ENCODE data around the gene SYCE3. TPM values are rescaled to one million over a fixed set of nuclear protein-coding genes. Genes with fewer than 3 reads are reported as not detected.

The SYCE3 gene
- total and polyA plus RNA-seq, 9 donors = not detected

DNA sequence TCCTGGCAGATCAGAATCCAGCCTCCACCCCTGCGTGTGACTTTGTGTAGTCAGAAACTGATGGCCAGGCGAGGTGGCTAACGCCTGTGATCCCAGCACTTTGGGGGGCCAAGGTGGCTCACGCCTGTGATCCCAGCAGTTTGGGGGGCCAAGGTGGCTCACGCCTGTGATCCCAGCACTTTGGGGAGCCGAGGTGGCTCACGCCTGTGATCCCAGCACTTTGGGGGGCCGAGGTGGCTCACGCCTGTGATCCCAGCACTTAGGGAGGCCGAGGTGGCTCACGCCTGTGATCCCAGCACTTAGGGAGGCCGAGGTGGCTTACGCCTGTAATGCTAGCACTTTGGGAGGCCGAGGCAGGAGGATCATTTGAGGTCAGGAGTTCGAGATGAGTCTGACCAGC lies 49.5 kb downstream of the SYCE3 start:
- no peaks in the 10 kb centered on the region for H3K9me3 ChIP-seq (replicated peaks; ENCODE audit: control insufficient read depth, low read depth, low read length)
- 92% methylated on average over 14 of the region's 15 CpGs for WGBS (ENCODE audit: insufficient coverage)
- H3K36me3 ChIP-seq (ENCODE audit: control insufficient read depth, insufficient read depth, low read length) = peaks cover 38% of the 10 kb centered on the region
- no peaks in the 10 kb centered on the region for H3K27me3 ChIP-seq (ENCODE audit: control insufficient read depth, insufficient read depth, low read length)
- no peak for DNase-seq
- peaks cover 10% of the 10 kb centered on the region for H3K4me1 ChIP-seq (ENCODE audit: control insufficient read depth, insufficient read depth, low read length)
- no peak overlapping the region for H3K4me3 ChIP-seq (ENCODE audit: low read length)
- no peak overlapping the region for H3K27ac ChIP-seq (ENCODE audit: low read length)

GRCh38 chr22:50508897-50509296 lies 53.8 kb downstream of the SYCE3 start:
- peaks cover 32% of the 10 kb centered on the region for H3K36me3 ChIP-seq (ENCODE audit: control insufficient read depth, insufficient read depth, low read length)
- WGBS (ENCODE audit: insufficient coverage) = 0% methylated on average over 1 of the region's 3 CpGs

GRCh38 chr22:50507991-50508884 lies 54.5 kb downstream of the SYCE3 start, which contains the start of gene NCAPH2:
Gene NCAPH2 (plus strand): TSS chr22:50508224. CDS start chr22:50508338, 114 bp downstream.
- Histone ChIP-seq H3K27ac (ENCODE audit: low read length) (peak within 1 kb of the TSS; percentile 96), H3K4me3 (ENCODE audit: low read length) (peak within 1 kb of the TSS; percentile 83), H3K36me3 (ENCODE audit: control insufficient read depth, insufficient read depth, low read length) (peaks cover 32% of the 10 kb centered on the region), H3K9me3 (replicated peaks; ENCODE audit: control insufficient read depth, low read depth, low read length) (no peaks in the 10 kb centered on the region), H3K4me1 (ENCODE audit: control insufficient read depth, insufficient read depth, low read length) (peaks cover 25% of the 10 kb centered on the region), H3K27me3 (ENCODE audit: control insufficient read depth, insufficient read depth, low read length) (no peaks in the 10 kb centered on the region)
- DNase-seq = peak; percentile 99
- WGBS (ENCODE audit: insufficient coverage) = 1% methylated on average over 47 of the region's 76 CpGs

More at GRCh38 chr22:50508897-50509296, 53.8 kb downstream of the SYCE3 start:
- H3K4me1 ChIP-seq (ENCODE audit: control insufficient read depth, insufficient read depth, low read length) = peaks cover 25% of the 10 kb centered on the region
- H3K4me3 ChIP-seq (ENCODE audit: low read length) = peak overlapping the region; percentile 79
- DNase-seq = no peak
- H3K9me3 ChIP-seq (replicated peaks; ENCODE audit: control insufficient read depth, low read depth, low read length) = no peaks in the 10 kb centered on the region
- peak overlapping the region; percentile 96 for H3K27ac ChIP-seq (ENCODE audit: low read length)
- no peaks in the 10 kb centered on the region for H3K27me3 ChIP-seq (ENCODE audit: control insufficient read depth, insufficient read depth, low read length)

- Histone ChIP-seq H3K4me3 (ENCODE audit: low read length) (peak within 1 kb of the TSS; percentile 83), H3K27me3 (ENCODE audit: control insufficient read depth, insufficient read depth, low read length) (no peaks in the 10 kb centered on the region), H3K36me3 (ENCODE audit: control insufficient read depth, insufficient read depth, low read length) (peaks cover 30% of the 10 kb centered on the region), H3K9me3 (replicated peaks; ENCODE audit: control insufficient read depth, low read depth, low read length) (no peaks in the 10 kb centered on the region), H3K4me1 (ENCODE audit: control insufficient read depth, insufficient read depth, low read length) (peaks cover 25% of the 10 kb centered on the region), H3K27ac (ENCODE audit: low read length) (peak within 1 kb of the TSS; percentile 96)
- WGBS (ENCODE audit: insufficient coverage) = 0% methylated on average over 20 of the region's 62 CpGs
- DNase-seq = no peak
Measured at GRCh38 chr22:50507421-50507990, 55.2 kb downstream of the SYCE3 start, which contains the start of gene LMF2. Gene LMF2 (minus strand): TSS chr22:50507702. CDS start chr22:50507675, 27 bp downstream.

GRCh38 chr22:50506611-50507420 lies 55.9 kb downstream of the SYCE3 start:
- peaks cover 30% of the 10 kb centered on the region for H3K36me3 ChIP-seq (ENCODE audit: control insufficient read depth, insufficient read depth, low read length)
- DNase-seq = peak; percentile 42
- H3K4me1 ChIP-seq (ENCODE audit: control insufficient read depth, insufficient read depth, low read length) = peaks cover 25% of the 10 kb centered on the region
- peak overlapping the region; percentile 78 for H3K27ac ChIP-seq (ENCODE audit: low read length)
- no peaks in the 10 kb centered on the region for H3K9me3 ChIP-seq (replicated peaks; ENCODE audit: control insufficient read depth, low read depth, low read length)
- H3K27me3 ChIP-seq (ENCODE audit: control insufficient read depth, insufficient read depth, low read length) = no peaks in the 10 kb centered on the region
- peak overlapping the region; percentile 83 for H3K4me3 ChIP-seq (ENCODE audit: low read length)
- 14% methylated on average over 20 of the region's 21 CpGs for WGBS (ENCODE audit: insufficient coverage)

DNA sequence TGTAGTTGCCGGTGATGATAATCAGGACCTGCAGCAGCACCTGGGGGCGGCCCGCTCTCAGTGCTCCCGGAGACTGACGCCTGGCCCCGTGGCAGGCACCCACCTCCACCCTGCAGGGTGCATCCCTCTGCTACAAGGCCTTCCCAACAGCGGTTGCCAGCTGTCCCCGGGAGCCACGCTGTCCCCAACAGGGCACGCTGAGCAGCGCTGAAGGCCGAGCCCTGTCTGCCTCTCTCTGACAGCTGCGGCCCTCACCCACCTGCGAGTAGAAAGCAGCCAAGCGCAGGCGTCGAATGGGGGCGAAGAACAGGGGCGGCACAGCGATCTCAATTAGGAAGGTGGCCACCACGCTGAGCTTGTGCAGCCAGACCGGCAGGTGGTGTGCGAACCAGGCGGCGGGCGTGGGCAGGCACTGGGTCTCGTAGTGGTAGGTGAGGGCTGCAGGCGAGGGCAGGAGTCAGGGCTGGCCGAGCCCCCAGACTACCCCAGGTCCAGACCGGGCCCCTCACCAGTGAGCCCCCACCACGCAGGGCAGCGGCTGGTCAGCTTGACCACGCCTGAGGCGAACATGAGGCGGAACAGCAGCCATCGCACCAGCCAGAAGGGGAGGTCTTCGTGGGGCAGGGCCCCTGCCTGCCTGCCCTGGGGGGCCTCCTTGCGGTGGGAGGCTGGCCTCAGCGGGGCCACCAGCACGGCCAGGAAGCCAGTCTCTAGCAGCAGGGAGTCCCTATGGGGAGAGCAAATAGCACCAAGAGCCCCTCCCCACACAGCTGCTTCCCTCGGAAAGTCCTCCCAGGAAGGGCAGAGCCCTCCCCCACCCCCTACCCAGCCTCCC lies 56.7 kb downstream of the SYCE3 start:
- Histone ChIP-seq H3K4me1 (ENCODE audit: control insufficient read depth, insufficient read depth, low read length) (peaks cover 25% of the 10 kb centered on the region), H3K4me3 (ENCODE audit: low read length) (peak overlapping the region; percentile 83), H3K9me3 (replicated peaks; ENCODE audit: control insufficient read depth, low read depth, low read length) (no peaks in the 10 kb centered on the region), H3K27ac (ENCODE audit: low read length) (no peak overlapping the region), H3K27me3 (ENCODE audit: control insufficient read depth, insufficient read depth, low read length) (no peaks in the 10 kb centered on the region), H3K36me3 (ENCODE audit: control insufficient read depth, insufficient read depth, low read length) (peaks cover 30% of the 10 kb centered on the region)
- no peak for DNase-seq
- 83% methylated on average over 30 of the region's 41 CpGs for WGBS (ENCODE audit: insufficient coverage)

DNA sequence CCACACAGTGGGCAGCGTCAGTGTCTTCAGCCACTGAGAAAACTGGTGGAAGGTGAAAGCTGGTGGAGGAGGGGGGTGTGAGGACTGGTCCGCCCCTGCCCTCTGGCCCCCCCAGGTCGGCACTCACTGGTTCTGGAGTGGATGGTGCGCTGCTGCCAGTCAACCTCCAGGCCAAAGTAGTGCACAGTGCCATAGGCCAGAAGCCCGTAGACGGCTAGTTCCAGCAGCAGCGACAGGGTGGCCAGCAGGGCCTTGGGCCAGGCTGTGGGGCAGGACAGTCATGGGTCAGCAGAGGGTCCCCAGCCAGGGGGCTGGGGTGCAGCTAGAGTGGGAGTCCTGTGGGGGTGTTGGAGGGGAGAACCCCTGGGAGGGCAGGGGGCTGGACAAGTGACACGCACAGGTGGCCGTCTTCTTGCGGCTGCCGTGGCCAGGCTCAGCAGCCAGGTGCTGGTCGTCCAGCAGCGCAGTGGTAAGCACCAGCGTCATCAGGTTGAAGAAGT lies 57.4 kb downstream of the SYCE3 start:
- no peaks in the 10 kb centered on the region for H3K9me3 ChIP-seq (replicated peaks; ENCODE audit: control insufficient read depth, low read depth, low read length)
- 88% methylated on average over 13 of the region's 14 CpGs for WGBS (ENCODE audit: insufficient coverage)
- no peak overlapping the region for H3K4me3 ChIP-seq (ENCODE audit: low read length)
- DNase-seq = no peak
- H3K4me1 ChIP-seq (ENCODE audit: control insufficient read depth, insufficient read depth, low read length) = peaks cover 25% of the 10 kb centered on the region
- H3K27me3 ChIP-seq (ENCODE audit: control insufficient read depth, insufficient read depth, low read length) = no peaks in the 10 kb centered on the region
- H3K36me3 ChIP-seq (ENCODE audit: control insufficient read depth, insufficient read depth, low read length) = peaks cover 30% of the 10 kb centered on the region
- H3K27ac ChIP-seq (ENCODE audit: low read length) = no peak overlapping the region

DNA sequence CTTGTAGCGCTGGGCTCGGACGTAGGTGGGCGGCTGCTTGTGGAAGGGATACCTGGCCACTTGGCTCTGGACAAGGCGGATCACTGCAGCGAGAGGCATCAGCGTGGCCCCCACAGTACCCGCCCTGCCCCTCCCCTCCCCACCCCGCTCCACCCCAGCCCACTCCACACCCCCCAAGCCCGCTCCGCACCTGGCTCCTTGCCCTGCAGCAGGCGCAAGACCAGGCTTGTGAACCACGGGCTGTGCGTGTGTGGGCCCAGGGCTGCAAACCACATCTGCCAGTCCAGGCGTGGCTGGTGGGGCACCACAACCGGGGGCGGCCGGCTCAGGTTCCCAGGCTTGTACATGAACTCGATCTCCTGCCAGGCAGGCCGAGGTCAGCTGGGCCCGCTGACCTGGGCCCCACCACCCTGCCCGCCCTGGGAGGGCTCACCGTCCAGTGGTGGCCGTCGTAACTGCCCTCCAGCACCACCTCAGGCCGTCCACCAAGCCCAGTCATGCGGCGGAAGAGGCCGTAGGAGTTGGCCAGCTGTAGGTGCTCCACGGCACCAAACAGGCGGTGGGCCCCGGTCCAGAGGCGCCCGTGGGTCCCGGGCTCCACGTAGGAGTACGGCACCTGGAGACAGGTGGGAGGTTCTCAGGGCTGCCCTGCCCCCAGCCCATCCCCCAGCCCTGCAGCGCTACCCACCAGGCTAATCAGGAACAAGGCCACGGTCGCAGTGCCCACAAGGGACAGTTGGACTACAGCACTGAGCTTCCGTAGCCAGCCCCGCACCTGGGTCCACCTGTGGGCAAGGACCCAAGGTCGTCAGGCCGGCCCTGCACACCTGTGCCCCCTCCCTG lies 58.1 kb downstream of the SYCE3 start:
- H3K9me3 ChIP-seq (replicated peaks; ENCODE audit: control insufficient read depth, low read depth, low read length) = no peaks in the 10 kb centered on the region

More for the DNA sequence above, 58.1 kb downstream of the SYCE3 start:
- no peak overlapping the region for H3K4me3 ChIP-seq (ENCODE audit: low read length)
- no peak for DNase-seq
- H3K4me1 ChIP-seq (ENCODE audit: control insufficient read depth, insufficient read depth, low read length) = peaks cover 25% of the 10 kb centered on the region
- no peak overlapping the region for H3K27ac ChIP-seq (ENCODE audit: low read length)
- H3K27me3 ChIP-seq (ENCODE audit: control insufficient read depth, insufficient read depth, low read length) = no peaks in the 10 kb centered on the region
- 91% methylated on average over 39 of the region's 44 CpGs for WGBS (ENCODE audit: insufficient coverage)
- peaks cover 30% of the 10 kb centered on the region for H3K36me3 ChIP-seq (ENCODE audit: control insufficient read depth, insufficient read depth, low read length)
